ENCODE measurements around the gene CRB1. TPM values are rescaled to one million over a fixed set of nuclear protein-coding genes. Genes with fewer than 3 reads are reported as not detected.

CRB1 gene
- total RNA-seq, 6 experiments from 2014 or later = 0.07 TPM; not detected in 5

GRCh38 chr1:197470330-197470729 is 202.3 kb downstream of the CRB1 start:
- TF ChIP-seq, protein P1, sequence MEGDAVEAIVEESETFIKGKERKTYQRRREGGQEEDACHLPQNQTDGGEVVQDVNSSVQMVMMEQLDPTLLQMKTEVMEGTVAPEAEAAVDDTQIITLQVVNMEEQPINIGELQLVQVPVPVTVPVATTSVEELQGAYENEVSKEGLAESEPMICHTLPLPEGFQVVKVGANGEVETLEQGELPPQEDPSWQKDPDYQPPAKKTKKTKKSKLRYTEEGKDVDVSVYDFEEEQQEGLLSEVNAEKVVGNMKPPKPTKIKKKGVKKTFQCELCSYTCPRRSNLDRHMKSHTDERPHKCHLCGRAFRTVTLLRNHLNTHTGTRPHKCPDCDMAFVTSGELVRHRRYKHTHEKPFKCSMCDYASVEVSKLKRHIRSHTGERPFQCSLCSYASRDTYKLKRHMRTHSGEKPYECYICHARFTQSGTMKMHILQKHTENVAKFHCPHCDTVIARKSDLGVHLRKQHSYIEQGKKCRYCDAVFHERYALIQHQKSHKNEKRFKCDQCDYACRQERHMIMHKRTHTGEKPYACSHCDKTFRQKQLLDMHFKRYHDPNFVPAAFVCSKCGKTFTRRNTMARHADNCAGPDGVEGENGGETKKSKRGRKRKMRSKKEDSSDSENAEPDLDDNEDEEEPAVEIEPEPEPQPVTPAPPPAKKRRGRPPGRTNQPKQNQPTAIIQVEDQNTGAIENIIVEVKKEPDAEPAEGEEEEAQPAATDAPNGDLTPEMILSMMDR (IDR thresholded peaks at IDR 0.05) = no peak
- no peaks in the 10 kb centered on the region for H3K9me3 Mint-ChIP-seq
- peaks cover 12% of the 10 kb centered on the region for H3K4me1 Mint-ChIP-seq (ENCODE audit: low read depth)
- H3K27ac Mint-ChIP-seq = no peak overlapping the region
- H3K36me3 Mint-ChIP-seq (ENCODE audit: low read depth) = no peaks in the 10 kb centered on the region
- peaks cover 3% of the 10 kb centered on the region for H3K27me3 Mint-ChIP-seq (ENCODE audit: insufficient read depth)
- no peak for DNase-seq
- no peak overlapping the region for H3K4me3 Mint-ChIP-seq

DNA sequence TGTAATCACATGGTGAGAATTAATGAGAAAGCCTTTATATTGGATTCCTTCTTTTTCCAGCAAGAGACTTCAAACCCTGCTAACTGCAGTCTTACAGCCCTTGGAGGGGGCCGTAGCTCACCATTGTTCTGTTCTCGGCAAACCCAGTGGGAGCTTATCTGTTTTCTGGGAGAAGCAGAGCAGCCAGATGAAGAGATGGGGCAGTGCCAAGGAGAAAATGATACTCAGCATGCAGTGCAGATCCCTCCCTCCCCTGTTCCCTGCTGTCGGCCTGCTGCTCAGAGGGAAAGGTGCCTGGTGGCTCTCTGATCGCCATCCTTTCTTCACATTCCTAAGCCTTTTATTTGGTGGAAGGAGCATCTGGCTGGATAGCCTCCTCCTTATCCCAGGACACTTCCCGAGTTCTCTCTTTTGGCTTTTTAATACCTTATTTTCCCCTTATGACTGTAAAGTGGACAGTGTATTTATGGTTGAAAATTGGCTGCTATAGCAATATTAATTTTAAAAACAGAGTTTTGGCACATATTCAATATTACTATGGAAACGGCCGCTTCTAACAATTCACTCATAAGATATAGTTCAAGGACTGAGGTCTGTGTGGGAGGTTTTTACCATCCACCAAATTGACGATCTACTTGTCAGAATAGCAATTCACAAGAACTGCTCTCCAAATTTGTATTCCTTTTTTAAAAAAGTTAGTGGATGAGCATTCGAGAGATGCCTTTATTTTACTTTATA is 203.4 kb downstream of the CRB1 start:
- peaks cover 12% of the 10 kb centered on the region for H3K4me1 Mint-ChIP-seq (ENCODE audit: low read depth)
- no peaks in the 10 kb centered on the region for H3K36me3 Mint-ChIP-seq (ENCODE audit: low read depth)
- DNase-seq = no peak
- TF ChIP-seq, protein P1 (IDR thresholded peaks at IDR 0.05) = no peak
- H3K27ac Mint-ChIP-seq = no peak overlapping the region
- no peak overlapping the region for H3K4me3 Mint-ChIP-seq
- no peaks in the 10 kb centered on the region for H3K9me3 Mint-ChIP-seq
- H3K27me3 Mint-ChIP-seq (ENCODE audit: insufficient read depth) = peaks cover 3% of the 10 kb centered on the region

GRCh38 chr1:197472141-197472540 is 204.1 kb downstream of the CRB1 start:
- H3K9me3 Mint-ChIP-seq = no peaks in the 10 kb centered on the region
- DNase-seq = no peak
- H3K27me3 Mint-ChIP-seq (ENCODE audit: insufficient read depth) = peaks cover 3% of the 10 kb centered on the region
- H3K4me3 Mint-ChIP-seq = no peak overlapping the region
- no peak overlapping the region for H3K27ac Mint-ChIP-seq
- peaks cover 12% of the 10 kb centered on the region for H3K4me1 Mint-ChIP-seq (ENCODE audit: low read depth)
- no peaks in the 10 kb centered on the region for H3K36me3 Mint-ChIP-seq (ENCODE audit: low read depth)
- TF ChIP-seq, protein P1 (IDR thresholded peaks at IDR 0.05) = no peak

DNA sequence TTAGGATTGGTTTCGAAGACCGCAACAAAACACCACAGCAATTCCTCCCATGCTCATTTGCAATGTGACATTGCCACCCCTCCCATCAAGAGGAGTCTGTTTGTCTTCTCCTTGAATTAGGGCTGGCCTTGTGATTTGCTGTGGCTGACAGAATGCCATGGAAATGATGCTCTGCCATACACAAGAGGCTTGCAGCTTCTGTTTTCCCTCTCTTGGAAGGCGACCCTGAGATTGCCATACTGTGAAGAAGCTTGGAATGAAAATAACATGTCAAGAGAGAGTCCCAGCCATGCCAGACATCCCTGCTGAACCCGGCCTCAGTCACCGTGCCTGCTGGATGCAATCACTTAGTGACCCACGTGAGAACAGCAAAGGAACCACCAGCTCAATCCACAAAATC is 212.4 kb downstream of the CRB1 start:
- Mint-ChIP-seq H3K27ac (no peak overlapping the region), H3K4me3 (no peak overlapping the region), H3K36me3 (ENCODE audit: low read depth) (no peaks in the 10 kb centered on the region), H3K27me3 (ENCODE audit: insufficient read depth) (peaks cover 4% of the 10 kb centered on the region), H3K9me3 (no peaks in the 10 kb centered on the region), H3K4me1 (ENCODE audit: low read depth) (peaks cover 5% of the 10 kb centered on the region)
- DNase-seq = no peak
- TF ChIP-seq, protein P1 (IDR thresholded peaks at IDR 0.05) = no peak

DNA sequence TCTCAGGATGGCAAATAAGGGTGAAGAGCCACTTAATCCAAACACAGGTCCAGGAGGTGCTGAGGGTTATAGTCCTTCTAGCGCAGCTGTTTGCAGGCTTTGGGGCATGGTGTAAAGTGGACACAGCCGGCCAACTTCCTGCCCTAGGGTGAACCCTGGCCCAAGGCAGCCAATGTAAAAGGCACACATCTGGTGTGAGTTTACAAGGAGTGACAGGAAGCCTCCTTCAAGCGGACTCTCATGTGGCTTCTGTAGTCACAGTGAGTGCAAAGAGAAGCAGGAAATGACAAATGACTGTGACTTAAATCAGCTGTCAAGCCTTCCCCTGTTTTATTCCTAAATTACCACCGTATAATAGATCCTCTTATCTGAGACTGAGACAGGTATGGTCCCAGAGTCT is 213.0 kb downstream of the CRB1 start:
- no peak overlapping the region for H3K27ac Mint-ChIP-seq
- H3K4me1 Mint-ChIP-seq (ENCODE audit: low read depth) = peaks cover 9% of the 10 kb centered on the region
- TF ChIP-seq, protein P1 (IDR thresholded peaks at IDR 0.05) = no peak
- DNase-seq = no peak
- no peaks in the 10 kb centered on the region for H3K36me3 Mint-ChIP-seq (ENCODE audit: low read depth)
- peaks cover 6% of the 10 kb centered on the region for H3K27me3 Mint-ChIP-seq (ENCODE audit: insufficient read depth)
- no peaks in the 10 kb centered on the region for H3K9me3 Mint-ChIP-seq
- H3K4me3 Mint-ChIP-seq = no peak overlapping the region

All from HFFc6 (cell line).